Skeletal muscle satellite cell (primary cell): ENCODE data around the gene SUPT6H. TPM values are rescaled to one million over a fixed set of nuclear protein-coding genes. Genes with fewer than 3 reads are reported as not detected.

Experiments used
- H3K27me3 ChIP-seq: 2 replicates; pipeline ENCODE4 v1.7.0; 2013; ENCODE audit warnings: low read length; ENCODE audit not compliant: control insufficient read depth, insufficient read depth
- H3K36me3 ChIP-seq: 2 replicates; pipeline ENCODE4 v1.7.0; 2013; ENCODE audit warnings: mild to moderate bottlenecking, control low read depth, low read length; ENCODE audit not compliant: insufficient read depth
- H3K4me1 ChIP-seq: 2 replicates; pipeline ENCODE4 v1.7.0; 2013; ENCODE audit warnings: low read length; ENCODE audit not compliant: control insufficient read depth, insufficient read depth
- H3K4me2 ChIP-seq: 2 replicates; pipeline ENCODE4 v1.7.0; 2013; ENCODE audit warnings: mild to moderate bottlenecking, low read length
- H3K4me3 ChIP-seq: 2 replicates; pipeline ENCODE4 v1.7.0; 2013; ENCODE audit warnings: low read length
- H3K9ac ChIP-seq: 2 replicates; pipeline ENCODE4 v1.7.0; 2013; ENCODE audit warnings: mild to moderate bottlenecking, low read depth, low read length, moderate library complexity
- H3K9me3 ChIP-seq: replicated peaks from 2 replicates; pipeline ENCODE4 v1.7.0; 2013; ENCODE audit warnings: mild to moderate bottlenecking, control low read depth, low read length
- small RNA-seq: library from RNA; depleted of rRNA; stranded (forward); fragments of <200 nt; gene quantifications from one replicate; pipeline ENCODE3, GENCODE V24; 2012

Gene SUPT6H

DNA sequence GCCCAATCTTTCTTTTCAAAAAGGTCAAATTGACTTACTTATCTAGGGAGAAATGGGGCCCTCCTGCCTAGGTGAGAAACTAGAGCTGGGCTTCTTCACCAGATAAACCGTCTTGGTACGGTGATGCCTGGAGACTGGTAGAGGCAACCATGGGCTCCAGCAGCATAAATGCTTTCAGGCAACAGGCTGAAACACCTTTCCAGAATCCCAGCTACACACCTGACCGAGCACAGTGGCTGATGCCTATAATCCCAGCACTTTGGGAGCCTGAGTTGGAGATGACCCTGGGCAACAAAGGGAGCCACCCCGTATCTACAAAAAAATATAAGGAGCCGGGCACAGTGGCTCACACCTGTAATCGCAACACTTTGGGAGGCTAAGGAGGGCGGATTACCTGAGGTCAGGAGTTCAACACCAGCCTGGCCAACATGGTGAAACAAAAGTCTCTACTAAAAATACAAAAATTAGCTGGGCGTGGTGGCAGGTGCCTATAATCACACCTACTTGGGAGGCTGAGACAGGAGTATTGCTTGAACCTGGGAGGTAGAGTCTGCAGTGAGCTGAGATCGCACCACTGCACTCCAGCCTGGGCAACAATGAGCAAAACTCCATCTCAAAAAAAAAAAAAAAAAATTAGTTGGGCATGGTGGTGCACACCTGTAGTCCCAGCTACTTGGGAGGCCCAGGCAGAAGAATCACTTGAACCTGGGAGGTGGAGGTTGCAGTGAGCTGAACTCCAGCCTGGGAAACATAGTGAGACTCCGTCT lies 89.8 kb downstream of the SUPT6H start:
- Histone ChIP-seq H3K4me1 (peaks cover 13% of the 10 kb centered on the region), H3K4me2 (no peak overlapping the region), H3K36me3 (peaks cover 67% of the 10 kb centered on the region), H3K4me3 (no peak overlapping the region), H3K27me3 (no peaks in the 10 kb centered on the region), H3K9me3 (no peaks in the 10 kb centered on the region), H3K9ac (no peak overlapping the region)

Small RNAs within 50 kb of the gene (small RNA-seq; reads per million reads assigned to genes)
- gene SNORD42A: not detected
- gene SNORD42B: 0.49 reads per million
- not detected for gene SNORD4A
- gene SNORD4B: not detected
